SKM-1 treated with dmso at 0.1 percent for 144 hours (cell line): ENCODE results near the gene ITSN2.

Source experiments
- DNase-seq: peaks from one replicate; lab custom pipeline; 2025; ENCODE audit not compliant: unreplicated experiment; lab: John Stamatoyannopoulos, UW

ITSN2 gene

GRCh38 chr2:24189551-24189950, 170.8 kb downstream of the ITSN2 start:
- no peak for DNase-seq

GRCh38 chr2:24183366-24184069, 176.8 kb downstream of the ITSN2 start:
- DNase-seq, result no peak

- no peak for DNase-seq
Observed at GRCh38 chr2:24182507-24182906, 177.8 kb downstream of the ITSN2 start.

DNA sequence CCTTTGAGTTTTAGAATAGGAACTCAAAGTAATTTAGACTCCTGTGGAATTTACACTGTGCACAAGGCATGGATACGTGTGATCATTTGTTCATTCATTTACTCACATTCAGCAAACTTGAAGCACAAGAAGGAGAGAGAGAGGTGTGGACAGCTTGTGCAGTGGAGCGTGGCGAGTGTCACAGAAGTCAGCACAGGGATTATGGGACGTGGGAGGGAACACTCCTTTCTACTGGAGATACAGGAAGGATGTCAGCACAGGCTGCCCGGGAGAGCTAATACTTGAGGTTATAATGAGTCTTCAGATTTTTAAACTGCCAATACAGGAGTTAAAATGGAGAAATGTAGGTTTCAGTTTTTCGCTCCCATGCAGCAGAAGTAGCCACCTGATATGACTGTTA, 178.5 kb downstream of the ITSN2 start:
- no peak for DNase-seq

DNA sequence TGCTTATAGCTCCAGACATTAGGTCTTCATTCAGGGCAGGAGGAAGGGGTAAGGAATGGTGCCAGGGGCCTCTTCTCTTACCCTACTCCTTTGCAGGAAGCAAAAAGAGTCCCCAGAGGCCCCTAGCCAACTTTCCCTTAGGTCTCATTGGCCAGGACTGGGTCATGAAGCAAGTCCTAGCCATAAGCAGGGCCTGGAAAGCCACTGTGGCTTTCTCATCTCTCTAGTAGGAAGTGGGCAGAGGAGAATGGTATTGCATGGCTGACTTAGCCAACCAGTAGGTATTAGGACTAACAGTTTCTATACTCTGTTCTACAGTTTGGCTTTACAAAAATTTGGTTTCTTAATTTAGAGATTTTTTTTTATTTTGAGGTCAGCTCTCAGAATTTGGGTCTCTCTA, 180.7 kb downstream of the ITSN2 start:
- peak; percentile 44 for DNase-seq

DNA sequence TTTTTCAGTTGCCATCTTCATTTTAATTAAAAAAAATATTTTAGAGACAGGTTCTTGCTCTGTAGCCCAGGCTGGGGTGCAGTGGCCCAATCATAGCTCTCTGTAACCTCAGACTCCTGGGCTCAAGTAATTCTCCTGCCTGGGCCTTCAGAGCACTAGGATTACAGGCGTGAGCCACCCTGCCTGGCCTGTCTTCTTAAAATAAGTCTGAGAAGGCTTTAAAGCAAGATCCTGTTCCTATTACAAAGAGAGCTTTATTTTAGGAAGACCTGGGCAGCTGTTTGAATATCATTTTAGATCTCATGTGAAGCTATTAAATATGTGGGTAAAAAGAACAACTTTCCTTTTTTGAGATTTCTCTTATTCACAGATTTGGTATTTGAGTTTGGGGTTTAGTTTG, 184.0 kb downstream of the ITSN2 start:
- no peak for DNase-seq

- DNase-seq, result no peak
Observed at GRCh38 chr2:24175631-24176187, 184.6 kb downstream of the ITSN2 start.

DNA sequence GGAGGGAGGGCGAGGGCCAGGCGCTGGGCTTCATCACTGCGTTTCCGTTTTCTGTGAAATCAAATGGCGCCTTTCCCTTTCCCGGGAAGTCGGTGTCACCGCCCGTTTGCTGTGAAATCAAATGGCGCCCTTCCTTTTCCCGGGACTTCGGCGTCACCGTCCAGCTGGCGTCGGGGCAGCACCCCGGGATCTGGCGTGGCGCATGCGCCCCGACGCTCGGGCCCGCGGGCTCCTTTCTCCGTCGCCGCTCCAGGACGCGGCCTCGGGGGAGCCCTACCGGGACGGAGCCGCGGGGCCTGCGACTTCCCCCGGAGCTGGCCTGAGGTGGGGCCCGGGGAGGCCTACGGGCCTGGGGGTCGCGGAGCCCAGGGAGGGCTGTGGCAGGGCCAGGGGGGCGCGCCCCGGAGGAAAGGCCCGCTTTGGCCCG, 185.5 kb downstream of the ITSN2 start, which contains the start of gene FAM228A:
FAM228A (plus strand) TSS at position 203 of the 427 bp plus-strand sequence. CDS start 428 bp downstream, outside the sequence.
- no peak for DNase-seq

- DNase-seq, result no peak
Observed at GRCh38 chr2:24169023-24169422, 191.3 kb downstream of the ITSN2 start.

DNA sequence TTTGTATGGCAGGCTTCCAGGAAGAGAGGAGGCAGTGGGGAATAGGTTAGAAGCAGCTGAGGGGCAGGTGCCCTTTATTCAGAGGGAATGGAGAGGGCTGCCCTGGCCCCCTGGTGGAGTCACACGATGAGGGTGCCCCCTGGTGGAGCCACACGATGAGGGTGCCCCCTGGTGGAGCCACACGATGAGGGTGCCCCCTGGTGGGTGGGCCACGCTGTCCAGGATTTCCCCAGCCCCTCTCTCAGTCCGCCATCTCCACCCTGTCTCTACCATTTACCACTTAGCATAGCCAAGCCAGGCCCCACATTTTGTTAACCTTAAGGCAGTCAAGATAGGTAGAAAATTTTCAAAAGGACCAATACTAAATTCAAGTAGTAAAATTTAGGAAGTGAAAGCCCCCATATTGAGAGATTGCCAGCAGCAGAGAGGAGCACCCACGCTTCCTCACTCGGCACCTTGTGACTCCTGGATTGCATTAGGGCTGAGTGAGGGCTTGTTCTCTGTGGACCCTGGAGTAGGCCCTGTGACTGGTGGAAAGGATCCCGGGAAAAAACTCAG, 195.8 kb downstream of the ITSN2 start:
- peak; percentile 39 for DNase-seq

- DNase-seq, result no peak
Observed at GRCh38 chr2:24163601-24164000, 196.7 kb downstream of the ITSN2 start.

- DNase-seq, result no peak
Observed at GRCh38 chr2:24163186-24163585, 197.2 kb downstream of the ITSN2 start.

DNA sequence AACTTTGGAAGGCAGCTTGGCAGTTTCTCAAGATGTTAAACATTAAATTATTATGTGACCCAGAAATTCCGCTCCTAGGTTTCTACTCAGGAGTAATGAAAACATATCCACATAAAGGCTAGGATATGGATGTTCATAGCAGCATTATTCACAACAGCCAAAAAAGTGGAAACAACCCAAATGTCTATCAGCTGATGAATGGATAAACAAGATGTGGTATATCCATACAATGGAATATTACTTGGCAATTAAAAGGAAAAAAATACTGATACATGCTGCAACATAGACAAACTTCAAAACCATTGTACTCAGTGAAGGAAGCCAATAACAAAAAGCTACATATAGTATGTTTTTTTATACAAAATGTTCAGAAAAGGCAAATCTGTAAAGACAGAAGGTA, 197.8 kb downstream of the ITSN2 start:
- no peak for DNase-seq

- DNase-seq, result no peak
Observed at GRCh38 chr2:24160761-24161160, 199.6 kb downstream of the ITSN2 start.

DNA sequence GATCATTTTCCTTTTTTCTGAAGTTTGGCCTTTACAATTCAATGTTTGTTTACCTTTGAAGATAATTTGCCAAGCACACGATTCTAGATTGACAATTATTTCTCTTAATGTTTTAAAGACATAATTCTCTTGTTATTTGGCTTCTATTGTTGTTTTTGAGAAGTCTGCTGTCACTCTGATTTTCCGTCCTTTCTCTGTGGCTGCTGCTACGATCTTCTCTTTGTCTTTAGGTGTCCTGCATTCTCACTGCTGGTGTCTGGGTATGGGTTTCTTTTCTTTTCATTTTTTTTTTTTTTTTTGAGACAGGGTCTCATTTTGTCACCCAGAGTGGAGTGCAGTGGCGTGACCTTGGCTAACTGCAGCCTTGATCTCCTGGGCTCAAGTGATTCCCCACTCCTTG, 200.6 kb downstream of the ITSN2 start:
- DNase-seq, result no peak

- DNase-seq, result no peak
Observed at GRCh38 chr2:24158131-24158530, 202.2 kb downstream of the ITSN2 start.

DNA sequence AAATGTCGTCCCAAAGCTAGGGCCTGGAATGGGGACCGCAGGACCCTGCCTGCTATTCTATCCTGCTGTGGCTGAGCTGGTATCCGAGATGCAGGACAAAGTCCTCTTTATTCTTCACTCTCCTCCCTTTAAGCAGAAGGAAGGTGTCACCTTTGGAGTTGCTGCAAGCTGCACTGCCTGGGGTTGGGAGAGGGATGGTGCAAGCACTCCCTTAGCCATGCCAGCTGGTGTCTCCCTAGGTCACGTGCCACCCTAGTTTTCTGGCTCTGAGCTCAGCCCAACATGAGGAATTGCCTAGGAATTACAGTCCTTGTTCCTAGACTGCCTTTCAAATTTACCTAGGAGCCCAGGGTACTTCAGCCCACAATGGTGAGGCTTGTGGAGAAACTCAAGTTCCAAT, 206.9 kb downstream of the ITSN2 start:
- no peak for DNase-seq
